ENCODE measurements around the gene UBE2E3. TPM values are rescaled to one million over a fixed set of nuclear protein-coding genes. Genes with fewer than 3 reads are reported as not detected.

UBE2E3 gene
- total RNA-seq, 3 donors from 2014 or later: 58.4 to 98.7 (median 77.0) TPM

- H3K36me3 ChIP-seq: no peaks in the 10 kb centered on the region
- no peaks in the 10 kb centered on the region for H3K27me3 ChIP-seq
- TF ChIP-seq POLR2AphosphoS5 (IDR thresholded peaks at IDR 0.05) (no peak), POLR2A (IDR thresholded peaks at IDR 0.05) (no peak), CTCF (IDR thresholded peaks at IDR 0.05) (no peak)
- H3K4me3 ChIP-seq: no peak overlapping the region
- DNase-seq (ENCODE audit: low spot score in 2 of 2): no peak
- H3K4me1 ChIP-seq: peaks cover 0 to 15% of the 10 kb centered on the region in 2 donors
- intact Hi-C loops (cut with DNase I; ENCODE audit: low total_unique reads): no loop called here
- H3K27ac ChIP-seq: no peak overlapping the region
- no peaks in the 10 kb centered on the region for H3K9me3 ChIP-seq
Observed at GRCh38 chr2:180985771-180986395, 5.5 kb downstream of the UBE2E3 start.

- TF ChIP-seq CTCF (IDR thresholded peaks at IDR 0.05) (no peak), POLR2AphosphoS5 (IDR thresholded peaks at IDR 0.05) (no peak), POLR2A (IDR thresholded peaks at IDR 0.05) (no peak)
- intact Hi-C loops (cut with DNase I; ENCODE audit: low total_unique reads): no loop called here
Observed at GRCh38 chr2:180987146-180987545, 6.7 kb downstream of the UBE2E3 start.

GRCh38 chr2:180990337-180990736, 9.9 kb downstream of the UBE2E3 start:
- no peak overlapping the region for H3K27ac ChIP-seq
- intact Hi-C loops (cut with DNase I; ENCODE audit: low total_unique reads): no loop called here
- no peaks in the 10 kb centered on the region for H3K9me3 ChIP-seq
- H3K4me1 ChIP-seq: peaks cover 0 to 2% of the 10 kb centered on the region in 2 donors
- H3K4me3 ChIP-seq: no peak overlapping the region
- no peaks in the 10 kb centered on the region for H3K36me3 ChIP-seq
- no peak for DNase-seq (ENCODE audit: low spot score in 2 of 2)
- H3K27me3 ChIP-seq: no peaks in the 10 kb centered on the region
- no peak for TF ChIP-seq POLR2AphosphoS5 (IDR thresholded peaks at IDR 0.05)
- TF ChIP-seq POLR2A (IDR thresholded peaks at IDR 0.05): no peak
- TF ChIP-seq CTCF (IDR thresholded peaks at IDR 0.05): no peak

More at GRCh38 chr2:180987146-180987545, 6.7 kb downstream of the UBE2E3 start:
- no peak for DNase-seq (ENCODE audit: low spot score in 2 of 2)
- Histone ChIP-seq H3K36me3 (no peaks in the 10 kb centered on the region), H3K9me3 (no peaks in the 10 kb centered on the region), H3K27me3 (no peaks in the 10 kb centered on the region), H3K27ac (no peak overlapping the region), H3K4me1 (peaks cover 0 to 15% of the 10 kb centered on the region in 2 donors), H3K4me3 (no peak overlapping the region)

GRCh38 chr2:180990794-180991193, 10.4 kb downstream of the UBE2E3 start:
- H3K27ac ChIP-seq: no peak overlapping the region
- intact Hi-C loops (cut with DNase I; ENCODE audit: low total_unique reads): no loop called here
- no peaks in the 10 kb centered on the region for H3K9me3 ChIP-seq
- no peaks in the 10 kb centered on the region for H3K27me3 ChIP-seq
- no peak overlapping the region for H3K4me3 ChIP-seq
- H3K4me1 ChIP-seq: no peaks in the 10 kb centered on the region
- TF ChIP-seq CTCF (IDR thresholded peaks at IDR 0.05): no peak
- no peak for TF ChIP-seq POLR2AphosphoS5 (IDR thresholded peaks at IDR 0.05)
- no peak for TF ChIP-seq POLR2A (IDR thresholded peaks at IDR 0.05)
- no peaks in the 10 kb centered on the region for H3K36me3 ChIP-seq
- DNase-seq (ENCODE audit: low spot score in 2 of 2): no peak

GRCh38 chr2:180991361-180991760, 11.0 kb downstream of the UBE2E3 start:
- no peak for TF ChIP-seq POLR2AphosphoS5 (IDR thresholded peaks at IDR 0.05)
- TF ChIP-seq POLR2A (IDR thresholded peaks at IDR 0.05): no peak
- no peak for TF ChIP-seq CTCF (IDR thresholded peaks at IDR 0.05)
- Histone ChIP-seq H3K4me1 (no peaks in the 10 kb centered on the region), H3K27me3 (no peaks in the 10 kb centered on the region), H3K4me3 (no peak overlapping the region), H3K27ac (no peak overlapping the region), H3K9me3 (no peaks in the 10 kb centered on the region), H3K36me3 (no peaks in the 10 kb centered on the region)
- DNase-seq (ENCODE audit: low spot score in 2 of 2): no peak
- intact Hi-C loops (cut with DNase I; ENCODE audit: low total_unique reads): no loop called here
